GM21529 (cell line): ENCODE measurements around the gene TMEM270.
A peak's percentile ranks its signal among the peaks of the same experiment; 100 is the strongest.
"Not testable (repeated sequence)": the region's sequence is repeated elsewhere in the genome, so short reads cannot be mapped to it uniquely, and the experiment has no call there.

Experiments
- ATAC-seq: cut with Tn5 transposase; IDR thresholded peaks from one replicate; pipeline ENCODE4 v1.9.1; 2021; ENCODE audit not compliant: unreplicated experiment

Gene TMEM270

GRCh38 chr7:73831834-73832651 is 28.9 kb upstream of the TMEM270 start:
- no peak for ATAC-seq

DNA sequence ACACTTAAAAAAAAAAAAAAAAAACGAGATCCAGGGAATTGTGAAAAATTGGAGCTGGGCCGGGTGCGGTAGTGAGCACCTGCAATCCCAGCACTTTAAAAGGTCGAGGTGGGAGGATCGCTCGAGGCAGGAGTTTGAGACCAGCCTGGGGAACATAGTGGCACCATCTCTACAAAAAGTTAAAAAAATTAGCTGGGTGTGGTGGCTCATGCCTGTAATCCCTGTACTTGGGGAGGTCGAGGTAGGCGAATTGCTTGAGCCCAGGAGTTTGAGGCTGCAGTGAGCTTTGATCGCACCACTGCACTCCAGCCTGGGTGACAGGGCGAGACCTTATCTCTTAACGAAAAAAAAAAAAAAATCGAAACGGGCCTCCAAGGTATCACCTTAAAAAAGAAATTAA is 28.2 kb upstream of the TMEM270 start:
- ATAC-seq: no peak

DNA sequence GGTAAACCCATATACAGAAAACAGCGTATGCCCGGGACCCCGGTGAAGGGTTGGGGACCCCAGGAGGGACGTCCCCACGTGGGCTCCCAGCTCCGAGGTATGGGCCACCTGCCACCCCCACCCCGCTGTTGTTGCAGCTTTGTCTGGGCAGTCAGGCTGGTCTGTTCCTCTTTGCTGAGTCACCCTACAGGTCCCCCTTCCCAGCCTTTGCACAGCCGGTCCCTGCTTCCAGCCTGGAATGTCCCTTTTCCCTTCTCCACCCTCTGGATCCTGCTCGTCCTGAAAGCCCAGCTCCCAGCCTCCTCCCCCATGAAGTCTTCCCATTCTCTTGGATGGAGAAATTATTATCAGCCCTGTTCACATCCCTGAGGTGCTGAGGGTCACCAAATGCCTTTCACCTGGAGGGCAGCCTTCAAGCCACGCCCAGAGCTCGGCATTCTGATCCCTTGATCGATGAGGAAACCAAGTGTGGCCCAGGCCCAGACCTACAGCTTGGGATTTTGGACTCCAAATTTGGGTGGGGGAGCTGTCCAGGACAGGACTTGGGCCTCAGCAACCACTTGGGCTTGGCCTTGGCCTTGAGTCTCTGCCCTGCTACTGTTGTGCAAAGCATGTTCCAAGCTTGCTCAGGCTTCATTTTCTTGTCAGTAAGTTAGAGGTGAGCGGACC is 27.6 kb upstream of the TMEM270 start:
- ATAC-seq: no peak

- no peak for ATAC-seq
Measured at GRCh38 chr7:73834626-73835191, 26.2 kb upstream of the TMEM270 start.

DNA sequence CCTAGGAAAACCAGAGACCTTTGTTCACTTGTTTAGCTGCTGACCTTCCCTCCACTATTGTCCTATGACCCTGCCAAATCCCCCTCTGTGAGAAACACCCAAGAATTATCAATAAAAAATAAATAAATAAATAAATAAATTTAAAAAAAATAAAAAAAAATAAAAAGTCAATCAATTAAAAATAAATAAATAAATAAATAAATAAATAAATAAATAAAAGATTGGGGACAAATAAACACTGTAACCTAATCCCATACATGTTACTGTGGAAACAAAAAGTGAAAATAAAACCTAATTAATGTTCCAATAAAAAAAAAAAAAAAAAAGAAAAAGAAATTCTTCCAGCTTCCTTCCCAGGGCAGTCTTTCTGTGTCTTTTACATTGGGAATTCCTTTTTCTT is 23.8 kb upstream of the TMEM270 start:
- not testable (repeated sequence) for ATAC-seq

DNA sequence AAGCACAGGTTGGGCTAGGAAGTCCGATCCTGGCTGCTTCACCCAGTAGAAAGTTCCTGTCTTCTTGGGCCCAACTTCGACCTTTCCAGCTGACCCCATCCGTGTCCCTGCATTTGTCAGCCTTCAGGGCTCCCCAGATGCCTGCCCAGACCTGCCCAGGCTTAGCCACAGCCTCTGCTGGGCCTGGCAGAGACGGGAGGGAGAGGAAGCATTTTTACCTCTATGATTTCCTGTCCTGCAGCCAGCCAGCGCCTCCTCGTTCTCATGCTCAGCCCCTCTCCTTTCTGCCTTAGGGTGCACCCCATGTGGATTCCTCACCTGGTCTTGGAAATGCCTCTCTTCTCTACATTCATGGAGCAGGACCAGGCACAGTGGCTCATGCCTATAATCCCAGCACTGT is 22.3 kb upstream of the TMEM270 start:
- ATAC-seq: no peak

DNA sequence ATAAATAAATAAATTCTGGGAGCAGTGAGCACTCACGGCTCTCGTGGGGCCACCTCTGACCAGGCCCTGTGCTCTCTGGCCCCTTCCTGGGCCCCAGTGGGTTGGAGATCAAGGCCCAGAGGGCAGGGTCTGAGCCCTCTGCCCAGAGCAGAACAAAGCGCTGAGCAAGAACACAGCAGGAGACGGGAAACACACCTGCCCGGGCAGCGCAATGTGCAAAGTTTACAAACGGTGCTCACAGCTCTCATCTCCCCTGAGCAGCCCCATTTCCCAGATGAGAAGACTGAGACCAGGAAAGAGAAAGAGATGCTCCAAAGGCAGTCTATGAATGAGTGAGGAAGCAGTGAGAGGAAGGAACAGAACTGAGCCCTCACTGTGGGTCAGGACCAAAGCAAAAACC is 21.7 kb upstream of the TMEM270 start:
- ATAC-seq: no peak

DNA sequence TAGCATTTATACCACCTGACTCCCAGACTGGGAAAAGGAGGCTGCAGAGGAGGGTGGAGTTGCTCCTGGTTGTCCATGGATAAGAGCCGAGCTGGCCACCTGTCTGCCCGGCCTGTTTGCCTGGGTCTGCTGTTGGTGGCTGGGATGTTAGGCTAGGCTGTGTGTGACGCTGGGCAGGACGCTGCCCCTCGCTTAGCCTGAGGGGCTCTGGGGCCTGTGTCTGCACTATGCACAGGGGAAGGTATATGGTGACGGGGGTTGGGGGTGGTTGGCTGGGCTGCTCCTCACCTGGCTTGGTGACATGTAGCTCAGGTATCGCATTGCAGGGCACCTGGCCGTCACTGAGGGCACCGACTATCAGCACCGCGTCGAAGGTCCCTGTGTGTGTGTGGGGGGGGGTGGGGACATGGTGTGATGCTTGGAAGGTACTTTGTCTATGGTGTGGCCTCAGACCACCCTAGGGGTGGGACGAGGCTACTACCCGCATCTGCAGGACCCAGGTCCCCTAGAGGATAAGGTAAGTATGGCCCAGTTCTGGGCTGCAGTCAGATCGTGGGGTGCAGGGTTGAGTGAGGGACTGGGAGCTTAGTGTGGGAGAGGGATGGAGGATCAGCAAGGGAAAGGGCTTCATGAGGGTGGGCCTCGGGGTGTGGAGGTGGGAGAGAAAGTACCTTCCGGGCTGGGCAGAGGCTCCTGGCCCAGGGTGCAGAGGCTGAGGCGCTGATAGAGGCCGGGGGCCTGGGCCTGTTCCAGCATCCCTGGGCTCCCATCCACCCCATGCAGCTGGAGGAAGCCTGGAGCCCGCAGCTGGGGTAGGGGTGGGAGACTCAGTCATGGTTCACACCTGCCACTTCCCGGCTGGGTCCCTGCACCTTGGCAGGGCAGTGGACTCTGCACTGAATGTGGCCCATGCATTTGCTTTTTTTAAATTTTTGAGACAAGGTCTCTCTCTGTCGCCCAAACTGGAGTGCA is 20.9 kb upstream of the TMEM270 start:
- no peak for ATAC-seq

GRCh38 chr7:73840715-73841379 is 20.1 kb upstream of the TMEM270 start:
- no peak for ATAC-seq

DNA sequence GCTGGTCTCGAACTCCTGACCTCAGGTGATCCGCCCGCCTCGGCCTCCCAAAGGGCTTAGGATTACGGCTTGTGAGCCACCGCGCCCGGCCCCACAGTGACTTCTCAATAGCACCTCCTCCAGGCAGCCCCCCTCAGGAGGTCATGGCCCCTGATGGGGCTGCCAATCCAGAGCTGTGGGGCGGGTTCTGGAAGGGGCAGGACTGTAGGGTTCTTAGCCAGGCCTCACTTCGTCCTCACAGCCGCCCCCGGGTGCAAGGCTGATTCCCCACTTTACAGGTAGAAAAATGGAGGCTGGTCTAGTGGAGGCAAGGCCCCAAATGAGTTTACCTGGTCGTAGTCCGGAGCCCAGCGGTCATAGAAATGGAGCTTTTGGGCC is 19.3 kb upstream of the TMEM270 start:
- ATAC-seq: no peak

DNA sequence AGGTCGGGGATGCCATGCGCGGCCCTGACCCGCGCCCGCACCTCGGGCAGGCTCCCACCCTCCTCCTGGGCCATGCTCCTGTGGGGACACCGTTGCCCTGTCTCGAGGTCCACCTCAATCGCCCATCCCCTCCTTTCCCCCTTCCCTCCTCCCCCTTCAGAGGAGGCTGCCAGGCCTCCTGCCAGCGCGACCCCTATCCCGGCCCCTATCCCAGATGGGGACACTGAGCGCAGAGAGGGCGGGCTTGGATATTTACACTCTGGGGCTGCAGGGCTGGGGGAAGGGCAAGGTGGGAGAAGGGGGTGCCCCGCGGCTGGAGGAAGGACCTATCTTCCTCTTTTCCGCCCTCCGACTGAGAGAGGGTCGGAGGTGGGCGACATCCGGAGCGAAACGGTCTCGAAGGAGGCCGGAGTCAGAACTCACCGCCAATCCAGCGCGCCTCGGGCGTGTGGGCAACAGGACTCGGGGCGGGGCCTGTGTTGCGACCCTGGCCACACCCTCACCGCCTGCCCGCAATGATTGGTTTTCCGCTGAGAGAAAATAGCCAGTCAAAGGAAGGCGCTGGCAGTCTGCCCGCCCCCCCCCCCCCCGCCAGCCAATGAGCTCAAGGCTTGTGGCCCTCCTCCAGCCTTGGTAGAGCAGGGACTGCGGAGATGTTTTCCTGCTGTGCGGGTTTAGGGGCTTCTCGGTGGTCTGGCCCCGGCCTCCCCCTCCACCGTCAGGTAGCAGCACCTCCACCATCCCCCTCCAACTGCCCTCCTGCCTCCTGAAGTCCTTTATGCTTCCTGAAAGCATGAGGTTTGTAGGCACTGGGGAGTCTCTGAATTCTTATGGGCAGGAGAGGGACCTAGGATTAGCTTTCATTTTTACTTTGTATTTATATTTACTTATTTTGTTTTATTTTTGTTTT is 18.6 kb upstream of the TMEM270 start, which contains the start of gene METTL27:
METTL27 (minus strand) TSS at position 450 of the 910 bp plus-strand sequence; CDS start at position 74, 376 bp downstream.
- ATAC-seq: peak; percentile 95

GRCh38 chr7:73844131-73844547 is 16.8 kb upstream of the TMEM270 start:
- ATAC-seq: no peak

- no peak for ATAC-seq
Measured at GRCh38 chr7:73844848-73845460, 16.0 kb upstream of the TMEM270 start.

DNA sequence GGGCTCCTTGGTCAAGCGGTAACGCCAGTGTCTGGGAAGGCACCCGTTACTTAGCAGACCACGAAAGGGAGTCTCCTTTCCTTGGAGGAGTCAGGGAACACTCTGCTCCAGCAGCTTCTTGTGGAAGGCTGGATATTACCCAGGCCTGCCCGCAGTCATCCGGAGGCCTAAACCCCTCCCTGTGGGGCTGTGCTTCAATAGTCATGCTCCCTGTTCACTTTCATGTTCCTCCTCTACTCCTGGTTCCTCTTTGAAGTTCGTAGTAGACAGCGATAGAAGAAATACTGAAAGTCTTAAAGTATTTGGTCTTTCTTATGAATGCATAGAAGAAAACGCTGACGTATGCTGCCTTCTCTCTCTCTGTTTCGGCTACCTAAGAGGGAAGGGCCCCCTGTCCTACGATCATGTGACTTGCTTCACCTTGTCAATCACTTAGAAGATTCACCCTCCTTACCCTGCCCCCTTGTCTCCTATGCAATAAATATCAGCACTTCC is 15.2 kb upstream of the TMEM270 start:
- ATAC-seq: not testable (repeated sequence)

GRCh38 chr7:73847941-73848723 is 12.8 kb upstream of the TMEM270 start:
- no peak for ATAC-seq

- no peak for ATAC-seq
Measured at GRCh38 chr7:73850781-73851207, 10.2 kb upstream of the TMEM270 start.

GRCh38 chr7:73851410-73852338 is 9.3 kb upstream of the TMEM270 start:
- ATAC-seq: peak; percentile 74
